Measurements from ENCODE around the gene NCOA1.
"Not testable (repeated sequence)": the region's sequence is repeated elsewhere in the genome, so short reads cannot be mapped to it uniquely, and the experiment has no call there.

NCOA1 gene

DNA sequence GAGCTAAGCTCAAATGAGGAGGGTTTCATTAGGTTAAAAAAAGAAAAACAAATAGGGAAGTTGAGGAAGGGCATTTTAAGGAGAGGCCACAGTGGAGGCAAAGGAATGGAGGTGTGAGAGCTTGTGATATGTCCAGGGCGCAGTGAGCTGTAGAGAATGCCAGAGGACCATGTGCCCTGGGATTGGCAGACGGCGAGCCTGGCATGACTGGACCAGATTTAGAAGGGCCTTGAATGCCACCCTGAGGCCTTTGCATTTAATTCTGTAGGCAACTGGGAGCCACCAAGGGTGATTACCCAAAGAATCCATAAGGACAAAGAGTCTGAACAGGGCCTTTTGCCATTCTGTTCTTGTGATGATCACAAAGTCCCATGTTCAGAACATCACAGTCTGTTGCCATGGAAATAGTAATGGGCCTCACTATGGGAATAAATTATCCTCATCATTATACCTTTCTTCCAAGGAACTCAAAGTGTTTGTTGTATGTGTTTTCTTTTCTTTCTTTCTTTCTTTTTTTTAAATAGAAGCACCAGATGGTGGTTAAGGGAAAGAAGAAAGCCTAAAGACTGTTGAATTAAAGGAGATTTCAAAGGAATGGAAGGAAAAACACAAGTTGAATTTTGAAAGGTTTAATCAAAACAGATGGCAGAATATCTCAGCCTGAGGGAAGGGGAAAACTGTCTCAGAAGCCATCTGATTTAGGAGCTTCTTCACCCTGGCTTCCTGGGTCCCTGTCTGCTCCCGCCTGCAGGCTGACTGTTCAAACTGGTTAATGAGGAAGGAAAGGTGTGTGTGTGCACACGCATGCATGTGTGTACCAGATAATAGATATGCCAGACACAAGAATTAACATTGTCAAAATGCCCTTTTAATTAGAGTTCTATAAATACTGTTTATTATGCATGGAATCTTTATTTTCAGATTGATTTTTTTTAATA, 31.6 kb upstream of the NCOA1 start:
- Histone ChIP-seq H3K4me1 (ENCODE audit: control insufficient read depth, insufficient read depth, low read length) (peaks cover 8% of the 10 kb centered on the region), H3K27me3 (ENCODE audit: control insufficient read depth, insufficient read depth, low read length, poor library complexity, severe bottlenecking) (no peaks in the 10 kb centered on the region), H3K4me3 (ENCODE audit: insufficient read depth, low read depth, low read length) (no peak overlapping the region), H3K27ac (ENCODE audit: insufficient read depth, low read depth, low read length, poor library complexity, severe bottlenecking) (no peak overlapping the region), H3K36me3 (ENCODE audit: control insufficient read depth, insufficient read depth, low read length) (no peaks in the 10 kb centered on the region), H3K9me3 (ENCODE audit: control insufficient read depth, low read length) (no peaks in the 10 kb centered on the region)
- 93 to 96% methylated on average over 5 of the region's 5 CpGs for WGBS, 2 experiments

DNA sequence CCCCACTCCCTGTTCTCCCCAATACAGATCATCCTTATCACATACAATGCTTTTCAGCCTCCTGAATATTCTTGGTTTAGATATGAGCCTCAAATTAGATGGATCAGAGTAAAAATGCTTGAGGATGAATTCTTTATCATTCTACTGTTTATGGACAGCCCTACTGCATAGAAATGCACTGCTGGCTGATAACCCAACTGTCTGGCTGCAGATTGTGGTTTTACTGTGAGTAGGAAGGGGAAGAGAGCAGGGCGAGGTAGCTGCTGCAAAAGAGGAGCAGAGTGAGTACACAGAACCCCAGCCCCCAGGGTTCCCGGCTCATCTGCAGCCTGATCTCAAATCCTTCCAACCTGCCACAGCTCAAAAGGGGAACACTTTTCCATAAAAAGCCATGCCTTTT, 29.4 kb upstream of the NCOA1 start:
- Histone ChIP-seq H3K9me3 (ENCODE audit: control insufficient read depth, low read length) (no peaks in the 10 kb centered on the region), H3K4me1 (ENCODE audit: control insufficient read depth, insufficient read depth, low read length) (peaks cover 6% of the 10 kb centered on the region), H3K36me3 (ENCODE audit: control insufficient read depth, insufficient read depth, low read length) (no peaks in the 10 kb centered on the region), H3K4me3 (ENCODE audit: insufficient read depth, low read depth, low read length) (no peak overlapping the region), H3K27me3 (ENCODE audit: control insufficient read depth, insufficient read depth, low read length, poor library complexity, severe bottlenecking) (no peaks in the 10 kb centered on the region), H3K27ac (ENCODE audit: insufficient read depth, low read depth, low read length, poor library complexity, severe bottlenecking) (no peak overlapping the region)
- WGBS, 2 experiments: 71 to 83% methylated on average over 2 of the region's 2 CpGs

- WGBS, 2 experiments: 89 to 94% methylated on average over 1 of the region's 1 CpG
- H3K9me3 ChIP-seq (ENCODE audit: control insufficient read depth, low read length): no peaks in the 10 kb centered on the region
- H3K4me3 ChIP-seq (ENCODE audit: insufficient read depth, low read depth, low read length): no peak overlapping the region
- no peaks in the 10 kb centered on the region for H3K27me3 ChIP-seq (ENCODE audit: control insufficient read depth, insufficient read depth, low read length, poor library complexity, severe bottlenecking)
- H3K27ac ChIP-seq (ENCODE audit: insufficient read depth, low read depth, low read length, poor library complexity, severe bottlenecking): no peak overlapping the region
- H3K4me1 ChIP-seq (ENCODE audit: control insufficient read depth, insufficient read depth, low read length): peaks cover 6% of the 10 kb centered on the region
- no peaks in the 10 kb centered on the region for H3K36me3 ChIP-seq (ENCODE audit: control insufficient read depth, insufficient read depth, low read length)
These were observed 27.8 kb upstream of the NCOA1 start for GRCh38 chr2:24463271-24463670.

DNA sequence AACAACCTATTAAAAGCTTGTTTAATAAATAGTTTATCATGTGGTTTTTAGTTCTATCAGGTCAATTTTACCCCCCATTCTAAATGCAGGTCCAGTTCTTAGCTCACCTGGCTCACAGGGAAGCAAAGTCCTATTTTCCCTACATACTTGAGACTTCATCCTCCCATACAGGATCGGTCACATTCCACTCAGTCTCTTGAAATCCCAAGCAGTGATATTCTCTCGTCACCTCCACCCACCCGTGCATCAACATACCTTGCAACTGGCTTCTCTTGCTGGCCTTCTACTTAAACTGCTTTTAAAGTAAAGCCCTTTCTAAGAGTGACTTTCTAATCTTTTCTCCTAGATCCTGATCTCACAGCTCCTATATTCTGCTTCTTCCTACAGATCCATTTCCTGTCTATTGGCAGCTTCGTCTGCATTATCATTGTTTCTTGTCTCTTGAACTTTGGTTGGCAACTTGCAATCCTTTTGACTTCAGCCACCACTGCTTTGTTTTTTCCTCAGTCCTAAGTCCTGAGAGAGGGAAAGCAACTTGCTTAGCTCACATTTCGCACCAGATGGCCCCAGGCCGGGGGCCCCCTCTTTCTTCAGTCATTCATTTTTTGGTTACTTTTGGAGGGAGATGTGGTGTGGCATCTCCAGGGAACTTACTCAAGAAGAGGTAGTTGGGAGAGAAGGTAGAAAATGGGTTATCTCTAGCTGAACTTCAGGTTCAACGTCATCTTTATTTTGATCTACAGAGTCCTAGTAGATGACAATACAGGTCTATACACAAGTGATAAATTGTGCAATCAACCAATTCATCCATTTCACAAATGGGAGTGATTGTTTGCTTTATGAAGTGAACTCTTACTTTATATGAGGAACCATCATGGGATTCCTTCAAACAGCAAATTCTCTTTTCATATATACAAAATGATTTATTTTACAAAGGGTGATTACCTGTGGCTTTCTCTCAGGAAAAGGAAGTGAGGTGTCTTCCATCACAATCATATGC, 23.9 kb upstream of the NCOA1 start:
- H3K27ac ChIP-seq (ENCODE audit: insufficient read depth, low read depth, low read length, poor library complexity, severe bottlenecking): no peak overlapping the region

DNA sequence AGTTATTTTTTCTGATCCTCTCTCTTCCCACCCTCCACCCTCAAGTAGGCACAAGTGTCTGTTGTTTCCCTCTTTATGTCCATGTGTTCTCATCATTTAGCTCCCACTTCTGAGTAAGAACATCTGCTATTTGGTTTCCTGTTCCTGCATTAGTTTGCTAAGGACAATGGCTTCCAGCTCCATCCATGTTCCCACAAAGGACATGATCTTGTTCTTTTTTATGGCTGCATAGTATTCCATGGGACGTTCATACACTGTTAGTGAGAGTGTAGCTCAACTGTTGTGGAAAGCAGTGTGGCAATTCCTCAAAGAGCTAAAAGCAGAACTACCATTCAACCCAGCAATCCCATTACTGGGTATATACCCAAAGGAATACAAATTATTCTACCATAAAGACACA, 22.6 kb upstream of the NCOA1 start:
- H3K4me3 ChIP-seq (ENCODE audit: insufficient read depth, low read depth, low read length); H3K36me3 ChIP-seq (ENCODE audit: control insufficient read depth, insufficient read depth, low read length); H3K27me3 ChIP-seq (ENCODE audit: control insufficient read depth, insufficient read depth, low read length, poor library complexity, severe bottlenecking); H3K9me3 ChIP-seq (ENCODE audit: control insufficient read depth, low read length); H3K4me1 ChIP-seq (ENCODE audit: control insufficient read depth, insufficient read depth, low read length); H3K27ac ChIP-seq (ENCODE audit: insufficient read depth, low read depth, low read length, poor library complexity, severe bottlenecking): not testable (repeated sequence)
- 60 to 88% methylated on average over 1 of the region's 1 CpG for WGBS, 2 experiments

More for the DNA sequence above, 23.9 kb upstream of the NCOA1 start:
- Histone ChIP-seq H3K36me3 (ENCODE audit: control insufficient read depth, insufficient read depth, low read length) (no peaks in the 10 kb centered on the region), H3K4me1 (ENCODE audit: control insufficient read depth, insufficient read depth, low read length) (no peaks in the 10 kb centered on the region), H3K4me3 (ENCODE audit: insufficient read depth, low read depth, low read length) (no peak overlapping the region), H3K27me3 (ENCODE audit: control insufficient read depth, insufficient read depth, low read length, poor library complexity, severe bottlenecking) (no peaks in the 10 kb centered on the region), H3K9me3 (ENCODE audit: control insufficient read depth, low read length) (no peaks in the 10 kb centered on the region)
- WGBS, 2 experiments: 70 to 74% methylated on average over 7 of the region's 7 CpGs

DNA sequence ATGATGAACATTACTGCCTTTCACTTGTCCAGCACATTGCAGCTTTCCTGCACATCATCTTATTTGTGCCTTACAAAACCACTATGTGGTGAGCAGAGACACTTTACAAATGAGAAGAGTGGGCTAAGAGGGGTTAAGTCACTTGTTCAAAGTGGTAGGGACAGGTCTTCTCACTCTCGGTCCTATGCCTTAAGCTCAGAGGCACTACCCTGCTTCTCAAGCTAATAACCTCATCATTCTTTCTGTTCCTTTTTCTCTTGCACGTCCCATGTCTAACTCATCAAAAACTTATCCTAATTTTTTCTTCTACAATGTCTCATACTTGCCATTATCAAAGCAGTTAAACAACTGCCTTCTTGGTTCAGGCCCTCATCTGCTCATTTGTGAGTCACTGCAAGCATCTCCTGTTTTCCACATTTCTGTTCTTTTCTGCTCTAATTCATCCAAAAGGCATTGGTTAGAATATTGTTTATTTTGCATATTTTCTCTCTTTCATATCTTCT, 21.9 kb upstream of the NCOA1 start:
- Histone ChIP-seq H3K9me3 (ENCODE audit: control insufficient read depth, low read length) (no peaks in the 10 kb centered on the region), H3K4me3 (ENCODE audit: insufficient read depth, low read depth, low read length) (no peak overlapping the region), H3K4me1 (ENCODE audit: control insufficient read depth, insufficient read depth, low read length) (no peaks in the 10 kb centered on the region), H3K27ac (ENCODE audit: insufficient read depth, low read depth, low read length, poor library complexity, severe bottlenecking) (no peak overlapping the region), H3K27me3 (ENCODE audit: control insufficient read depth, insufficient read depth, low read length, poor library complexity, severe bottlenecking) (no peaks in the 10 kb centered on the region), H3K36me3 (ENCODE audit: control insufficient read depth, insufficient read depth, low read length) (no peaks in the 10 kb centered on the region)
- WGBS, 2 experiments: 85 to 86% methylated on average over 2 of the region's 2 CpGs

DNA sequence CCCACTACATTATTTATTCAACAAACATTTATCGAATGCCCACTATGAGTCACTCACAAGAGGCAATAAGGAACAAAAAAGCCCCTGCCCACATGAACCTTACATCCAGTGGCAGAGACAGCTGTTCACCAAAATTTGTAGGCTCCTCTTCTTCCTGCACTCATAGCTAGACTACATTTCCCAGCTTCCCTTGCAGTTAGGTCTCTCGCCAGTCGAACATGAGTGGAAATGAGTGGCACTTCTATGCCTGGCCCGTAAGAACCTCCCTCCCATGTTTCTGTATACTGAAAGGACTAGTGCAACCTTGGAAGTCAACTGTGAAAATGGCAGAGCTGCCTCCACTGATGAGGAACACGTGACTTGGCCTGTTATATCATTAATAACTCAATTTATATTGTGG, 19.4 kb upstream of the NCOA1 start:
- H3K9me3 ChIP-seq (ENCODE audit: control insufficient read depth, low read length): no peaks in the 10 kb centered on the region
- no peak overlapping the region for H3K27ac ChIP-seq (ENCODE audit: insufficient read depth, low read depth, low read length, poor library complexity, severe bottlenecking)
- H3K27me3 ChIP-seq (ENCODE audit: control insufficient read depth, insufficient read depth, low read length, poor library complexity, severe bottlenecking): no peaks in the 10 kb centered on the region
- WGBS, 2 experiments: 68 to 82% methylated on average over 5 of the region's 5 CpGs
- no peaks in the 10 kb centered on the region for H3K36me3 ChIP-seq (ENCODE audit: control insufficient read depth, insufficient read depth, low read length)
- no peak overlapping the region for H3K4me3 ChIP-seq (ENCODE audit: insufficient read depth, low read depth, low read length)
- no peaks in the 10 kb centered on the region for H3K4me1 ChIP-seq (ENCODE audit: control insufficient read depth, insufficient read depth, low read length)

DNA sequence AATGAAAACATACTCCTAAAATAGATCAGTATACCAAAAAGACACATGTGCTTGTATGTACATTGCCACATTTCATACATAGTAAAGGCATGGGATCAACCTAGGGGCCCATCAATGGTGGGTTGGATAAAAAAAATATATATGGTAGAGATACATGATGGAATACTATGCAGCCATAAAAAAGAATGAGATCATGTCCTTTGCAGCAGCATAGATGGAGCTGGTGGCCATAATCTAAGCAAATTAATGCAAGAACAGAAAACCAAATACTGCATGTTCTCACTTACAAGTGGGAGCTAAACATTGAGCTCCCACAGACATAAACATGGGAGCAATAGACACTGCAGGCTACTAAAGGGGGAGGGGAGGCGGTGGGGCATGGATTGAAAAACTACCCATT, 18.6 kb upstream of the NCOA1 start:
- H3K9me3 ChIP-seq (ENCODE audit: control insufficient read depth, low read length): no peaks in the 10 kb centered on the region
- H3K36me3 ChIP-seq (ENCODE audit: control insufficient read depth, insufficient read depth, low read length): no peaks in the 10 kb centered on the region
- H3K27ac ChIP-seq (ENCODE audit: insufficient read depth, low read depth, low read length, poor library complexity, severe bottlenecking): no peak overlapping the region
- 82% methylated on average over 1 of the region's 1 CpG; no CpG with 5 or more reads in 1 of the 2 experiments for WGBS, 2 experiments
- H3K27me3 ChIP-seq (ENCODE audit: control insufficient read depth, insufficient read depth, low read length, poor library complexity, severe bottlenecking): no peaks in the 10 kb centered on the region
- no peak overlapping the region for H3K4me3 ChIP-seq (ENCODE audit: insufficient read depth, low read depth, low read length)
- no peaks in the 10 kb centered on the region for H3K4me1 ChIP-seq (ENCODE audit: control insufficient read depth, insufficient read depth, low read length)

GRCh38 chr2:24473626-24474025, 17.4 kb upstream of the NCOA1 start:
- no peaks in the 10 kb centered on the region for H3K9me3 ChIP-seq (ENCODE audit: control insufficient read depth, low read length)
- no peaks in the 10 kb centered on the region for H3K4me1 ChIP-seq (ENCODE audit: control insufficient read depth, insufficient read depth, low read length)
- H3K27ac ChIP-seq (ENCODE audit: insufficient read depth, low read depth, low read length, poor library complexity, severe bottlenecking): no peak overlapping the region
- no peaks in the 10 kb centered on the region for H3K36me3 ChIP-seq (ENCODE audit: control insufficient read depth, insufficient read depth, low read length)
- no peaks in the 10 kb centered on the region for H3K27me3 ChIP-seq (ENCODE audit: control insufficient read depth, insufficient read depth, low read length, poor library complexity, severe bottlenecking)
- H3K4me3 ChIP-seq (ENCODE audit: insufficient read depth, low read depth, low read length): no peak overlapping the region

DNA sequence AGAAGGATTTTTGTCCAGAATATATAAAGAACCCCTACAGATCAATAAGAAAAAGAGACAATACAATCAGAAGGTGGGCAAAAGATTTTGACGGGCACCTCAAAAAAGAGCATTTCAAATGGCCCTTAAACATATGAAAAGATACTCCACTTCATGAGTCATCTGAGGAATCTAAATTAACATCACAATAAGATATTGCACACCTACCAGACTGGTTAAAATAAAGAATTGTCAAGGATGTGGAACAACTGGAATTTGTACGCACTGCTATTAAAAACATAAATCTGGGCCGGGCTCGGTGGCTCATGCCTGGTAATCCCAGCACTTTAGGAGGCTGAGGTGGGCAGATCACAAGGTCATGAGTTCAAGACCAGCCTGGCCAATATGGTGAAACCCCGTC, 17.0 kb upstream of the NCOA1 start:
- Histone ChIP-seq H3K9me3 (ENCODE audit: control insufficient read depth, low read length) (no peaks in the 10 kb centered on the region), H3K4me1 (ENCODE audit: control insufficient read depth, insufficient read depth, low read length) (no peaks in the 10 kb centered on the region), H3K27me3 (ENCODE audit: control insufficient read depth, insufficient read depth, low read length, poor library complexity, severe bottlenecking) (no peaks in the 10 kb centered on the region), H3K4me3 (ENCODE audit: insufficient read depth, low read depth, low read length) (no peak overlapping the region), H3K36me3 (ENCODE audit: control insufficient read depth, insufficient read depth, low read length) (no peaks in the 10 kb centered on the region), H3K27ac (ENCODE audit: insufficient read depth, low read depth, low read length, poor library complexity, severe bottlenecking) (no peak overlapping the region)
- 89 to 92% methylated on average over 5 of the region's 5 CpGs for WGBS, 2 experiments

Measured in ectodermal cell (in vitro differentiated cells).